ENCODE data around the gene G6PC3.

G6PC3 gene

DNA sequence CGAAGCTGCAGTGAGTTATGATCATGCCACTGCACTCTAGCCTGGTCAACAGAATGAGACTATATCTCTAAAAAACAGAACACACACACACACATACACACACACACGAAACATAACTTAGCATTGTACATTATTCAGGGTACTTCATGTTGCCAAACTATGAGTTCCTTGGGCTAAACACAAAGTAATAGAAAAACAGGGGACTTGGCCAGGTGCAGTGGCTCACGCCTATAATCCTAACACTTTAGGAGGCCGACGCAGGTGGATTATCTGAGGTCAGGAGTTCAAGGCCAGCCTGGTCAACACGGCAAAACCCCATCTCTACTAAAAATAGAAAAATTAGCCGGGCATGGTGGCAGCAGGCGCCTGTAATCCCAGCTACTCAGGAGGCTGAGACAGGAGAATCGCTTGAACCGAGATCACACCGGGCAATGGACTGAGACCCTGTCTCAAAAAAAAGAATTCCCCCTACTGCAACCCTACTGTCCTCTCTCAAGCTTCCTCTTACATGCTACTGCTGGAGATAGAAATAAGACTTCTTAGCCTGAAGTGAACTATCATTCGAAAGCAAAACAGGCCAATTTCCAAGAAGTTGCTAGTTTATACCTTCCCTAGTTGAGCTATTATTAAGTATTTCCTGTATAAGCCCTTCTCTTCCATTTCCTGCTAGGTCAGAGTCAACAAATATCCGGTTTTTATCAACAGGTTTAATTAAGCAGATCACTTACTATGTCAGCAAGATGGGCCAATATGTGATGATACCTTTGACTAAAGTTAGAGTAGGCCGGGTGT is 11.2 kb upstream of the G6PC3 start:
- DNase-seq (ENCODE audit: low spot score), result no peak

DNA sequence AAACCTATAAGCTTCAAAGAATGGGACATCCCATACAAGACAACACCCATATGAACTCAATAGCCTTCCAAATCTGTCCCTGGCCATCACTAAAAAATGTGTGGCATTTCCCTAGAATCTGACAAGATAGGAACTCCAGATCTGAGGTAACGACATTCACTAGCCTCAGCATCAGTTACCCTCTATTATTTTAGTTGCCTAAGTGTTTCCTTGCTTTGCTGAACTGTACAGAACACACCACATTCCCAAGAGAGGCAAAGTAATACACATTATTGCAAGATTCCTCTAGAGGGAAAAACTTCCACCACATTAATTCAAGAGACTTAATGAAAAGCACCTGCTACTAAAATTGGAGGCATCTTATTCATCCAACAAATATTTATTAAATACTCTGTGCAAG is 9.1 kb upstream of the G6PC3 start:
- no peak for DNase-seq (ENCODE audit: low spot score)

DNA sequence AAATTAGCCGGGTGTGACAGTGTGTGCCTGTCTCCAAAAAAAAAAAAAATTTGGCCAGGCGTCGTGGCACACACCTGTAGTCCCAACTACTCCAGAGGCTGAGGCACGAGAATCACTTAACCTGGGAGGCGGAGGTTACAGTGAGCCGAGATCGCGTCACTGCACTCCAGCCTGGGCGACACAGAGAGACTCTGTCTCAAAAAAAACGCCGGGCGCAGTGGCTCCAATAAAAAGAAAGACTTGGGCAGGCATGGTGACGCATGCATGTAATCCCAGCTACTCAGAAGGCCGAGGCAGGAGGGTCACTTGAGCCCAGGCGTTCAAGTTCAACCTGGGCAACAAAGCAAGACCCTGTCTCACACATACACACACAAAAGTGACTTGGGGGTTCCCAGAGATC is 7.7 kb upstream of the G6PC3 start:
- no peak for DNase-seq (ENCODE audit: low spot score)

DNA sequence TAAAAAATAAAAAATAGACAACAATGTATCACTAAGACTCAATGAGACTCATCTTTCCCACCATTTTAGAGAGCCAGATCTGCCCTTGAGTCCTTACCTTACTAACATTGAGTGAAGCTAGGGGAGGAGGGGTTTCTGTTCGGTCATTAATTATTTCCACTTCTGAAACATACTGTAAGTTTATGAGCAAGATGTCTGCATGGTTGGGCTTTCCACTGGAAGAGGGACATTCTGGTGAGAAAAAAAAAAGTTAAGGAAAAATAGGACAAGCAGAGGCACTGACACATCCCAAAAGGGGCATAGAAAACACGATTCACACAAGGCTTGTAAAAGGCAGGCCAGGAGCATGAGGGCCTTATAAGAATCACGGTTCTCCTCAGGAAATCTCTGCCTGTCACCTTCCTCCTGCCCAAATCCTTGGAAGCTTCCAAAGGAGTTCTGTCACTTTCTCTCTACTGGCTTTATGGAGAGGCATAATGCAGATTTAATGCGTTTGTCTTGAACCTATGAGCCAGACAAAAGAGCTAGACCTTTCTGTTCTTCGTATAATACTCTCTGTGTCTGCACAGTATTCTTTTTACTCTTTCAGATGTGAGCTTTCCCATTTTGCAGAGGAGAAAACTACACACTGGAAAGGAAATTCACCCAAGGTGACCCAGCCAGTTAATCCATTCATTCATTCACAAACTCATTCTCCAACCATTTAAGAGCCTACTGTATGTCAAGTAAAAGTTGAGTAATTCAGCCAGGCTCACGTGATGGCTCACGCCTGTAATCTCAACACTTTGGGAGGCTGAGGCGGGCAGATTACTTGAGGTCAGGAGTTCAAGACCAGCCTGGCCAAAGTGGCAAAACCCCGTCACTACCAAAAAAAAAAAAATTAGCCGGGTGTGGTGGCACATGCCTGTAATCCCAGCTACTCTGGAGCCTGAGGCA is 6.6 kb upstream of the G6PC3 start:
- no peak for DNase-seq (ENCODE audit: low spot score)

DNA sequence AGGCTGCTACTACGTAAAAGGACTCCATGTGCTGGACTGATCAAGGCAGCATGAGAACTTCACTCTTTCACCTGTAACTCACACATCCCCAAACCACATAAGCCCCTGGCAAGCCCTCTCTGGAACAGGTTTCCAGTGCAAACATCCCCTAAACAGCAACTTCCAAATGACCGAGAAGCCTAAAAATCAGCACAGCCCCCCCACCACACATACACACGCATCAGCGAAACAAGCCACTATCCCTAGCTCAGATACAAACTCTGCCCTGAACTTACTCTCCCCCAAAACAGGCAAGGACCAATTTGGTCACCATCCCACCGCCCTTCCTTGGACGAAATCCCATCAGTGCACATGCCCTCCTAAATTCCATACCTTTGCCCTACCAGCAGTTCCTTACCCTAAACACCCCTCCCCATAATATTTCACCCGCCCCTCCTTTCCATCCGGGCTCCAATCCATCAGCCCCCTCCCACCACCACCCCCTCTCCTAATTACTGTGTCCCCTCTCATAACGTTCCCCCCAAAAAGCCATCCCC is 4.8 kb upstream of the G6PC3 start:
- DNase-seq (ENCODE audit: low spot score), result no peak

DNA sequence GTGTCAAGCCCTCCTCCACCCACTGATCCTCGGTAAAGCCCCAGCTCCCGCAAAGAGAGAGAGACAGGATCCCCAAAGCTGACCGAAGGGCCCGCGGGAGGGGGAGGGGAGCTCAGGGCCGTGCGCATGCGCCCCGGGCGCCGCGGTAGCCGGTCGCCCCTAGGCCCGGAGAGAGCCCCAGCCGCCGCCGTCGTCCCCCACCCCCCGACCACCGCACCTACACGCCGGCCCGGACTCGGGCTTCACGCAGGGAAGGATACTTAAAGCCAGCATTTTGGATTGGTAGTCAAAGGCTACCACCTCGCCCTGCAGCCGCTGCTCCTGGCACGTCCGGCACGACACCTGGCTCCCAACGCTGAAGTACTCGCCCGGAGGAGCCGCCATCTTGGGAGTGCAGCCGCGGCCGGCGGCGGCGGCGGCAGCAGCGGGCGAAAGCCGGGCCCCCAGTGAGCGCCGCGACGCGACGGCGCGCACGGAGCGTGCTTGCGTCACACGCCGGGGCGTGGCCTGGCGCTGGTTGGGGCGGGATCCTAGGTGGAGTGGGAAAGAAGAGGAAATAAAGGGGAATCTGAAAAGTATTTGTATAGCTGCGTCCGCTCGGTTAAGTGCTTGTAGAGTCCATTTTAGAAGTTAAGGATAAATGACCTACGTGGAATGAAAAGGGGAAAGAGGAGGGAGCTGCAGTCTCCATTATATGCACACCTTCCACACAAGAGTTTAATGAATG is 4.2 kb upstream of the G6PC3 start, which contains the start of gene LSM12:
Gene LSM12 (minus strand): TSS at position 468 of the 727 bp plus-strand sequence. CDS start 84 bp downstream, at position 384.
- peak; percentile 92 for DNase-seq (ENCODE audit: low spot score)

DNA sequence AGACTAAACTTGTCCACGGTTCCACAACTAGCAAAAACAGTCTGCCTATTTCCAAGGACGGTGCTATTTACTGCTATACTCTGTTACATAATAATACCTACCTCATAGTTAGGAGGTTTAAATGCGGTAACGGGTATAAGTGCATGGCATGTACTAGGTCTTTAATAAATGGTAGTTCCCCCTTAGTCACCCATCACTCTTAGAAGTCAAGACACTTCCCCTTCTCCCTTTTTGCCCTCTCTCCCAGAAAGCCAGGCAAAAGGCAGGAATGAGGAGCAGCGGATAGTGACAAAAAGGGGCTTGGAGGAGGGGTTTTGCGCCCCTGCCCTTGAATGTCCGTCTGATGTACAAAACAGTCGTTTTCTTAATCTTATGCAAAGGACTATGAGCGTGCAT is 3.0 kb upstream of the G6PC3 start:
- DNase-seq (ENCODE audit: low spot score), result no peak

DNA sequence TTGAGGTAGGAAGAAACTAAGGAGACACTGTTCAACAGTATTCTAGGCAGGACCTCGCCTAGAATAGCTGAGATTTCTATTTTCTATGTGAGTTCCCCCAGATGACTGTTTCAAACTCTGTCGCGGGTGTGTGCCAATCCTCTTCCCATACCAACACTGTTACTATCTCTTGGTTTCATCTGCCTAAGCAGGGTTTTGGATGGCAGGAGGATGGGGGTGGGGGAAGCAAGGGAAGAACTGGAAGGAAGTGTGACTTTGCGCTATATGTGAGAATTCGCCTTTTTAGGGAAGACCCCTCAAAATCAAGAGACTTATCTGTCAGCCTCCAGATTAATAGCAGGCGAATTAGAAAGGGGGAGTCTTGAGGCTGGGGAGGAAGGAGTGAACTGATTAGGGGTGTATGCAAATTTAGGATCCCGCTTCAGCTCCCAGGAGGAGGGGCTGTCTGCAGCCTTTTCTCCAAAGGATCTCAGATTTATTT is 521 bp upstream of the G6PC3 start:
- peak; percentile 34 for DNase-seq (ENCODE audit: low spot score)

DNA sequence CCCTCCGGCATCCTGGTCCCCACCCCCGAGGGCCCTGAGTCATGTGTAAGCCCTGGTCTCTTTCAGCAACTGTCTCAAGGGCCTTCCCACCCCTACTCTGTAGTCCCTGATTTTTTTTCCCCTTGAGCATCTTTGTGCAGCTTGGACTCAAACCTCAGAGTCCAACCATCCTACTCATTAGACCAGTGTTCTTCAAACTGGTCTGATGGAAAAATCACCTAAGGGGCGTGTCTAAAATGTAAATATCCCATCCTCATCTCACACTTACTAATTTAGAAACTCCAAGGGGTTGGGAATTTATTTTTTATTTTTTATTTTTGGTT is 624 bp downstream of the G6PC3 start:
- DNase-seq (ENCODE audit: low spot score), result no peak

DNA sequence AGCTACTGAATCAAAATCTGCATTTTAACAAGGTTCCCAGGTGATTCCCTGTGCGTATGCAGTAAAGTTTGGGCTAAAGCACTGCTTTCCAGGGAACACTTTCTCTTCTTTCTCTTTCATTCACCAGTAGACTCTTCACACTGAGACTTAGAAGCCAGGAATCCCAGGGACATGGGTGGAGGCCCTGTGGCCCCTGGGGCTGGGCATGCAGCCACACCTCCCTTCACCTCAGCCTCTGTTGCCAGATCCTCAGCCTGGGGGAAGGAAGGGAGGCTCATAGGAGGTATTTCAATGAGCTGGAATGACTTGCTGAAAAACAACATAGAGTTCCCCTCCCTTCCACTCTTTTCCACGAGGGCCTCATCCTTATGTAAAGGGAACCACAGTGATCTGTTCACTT is 1.2 kb downstream of the G6PC3 start:
- no peak for DNase-seq (ENCODE audit: low spot score)

DNA sequence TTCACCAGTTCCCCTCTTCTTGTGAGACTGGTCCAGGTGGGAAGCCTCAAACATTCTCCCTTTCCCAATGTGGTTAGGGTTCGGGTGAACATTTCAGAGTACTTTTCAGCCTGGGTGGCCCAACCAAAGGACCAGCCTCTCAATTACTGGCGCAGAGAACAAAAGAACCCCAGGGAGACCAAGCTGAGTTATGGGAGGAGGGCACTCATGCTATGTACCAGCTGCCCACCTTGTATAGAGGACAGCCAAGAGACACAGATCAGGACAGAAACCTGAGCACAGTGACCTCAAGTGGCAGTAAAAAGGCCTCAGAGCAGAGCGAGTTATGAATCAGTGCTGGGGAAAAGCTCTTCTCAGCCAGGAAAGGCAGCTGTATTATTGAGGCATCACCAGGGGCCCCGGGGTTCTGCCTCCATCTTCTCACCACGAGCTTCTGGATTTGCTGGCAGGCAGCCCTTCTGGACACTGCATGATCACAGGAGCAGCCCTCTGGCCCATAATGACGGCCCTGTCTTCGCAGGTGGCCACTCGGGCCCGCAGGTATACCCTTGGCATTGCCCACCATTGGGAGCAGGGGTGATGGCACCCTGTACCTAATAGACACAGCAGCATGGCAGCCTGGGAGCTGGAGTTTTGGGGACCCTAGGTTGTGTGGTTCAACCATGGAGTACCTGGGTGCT is 3.8 kb downstream of the G6PC3 start:
- DNase-seq (ENCODE audit: low spot score), result no peak

DNA sequence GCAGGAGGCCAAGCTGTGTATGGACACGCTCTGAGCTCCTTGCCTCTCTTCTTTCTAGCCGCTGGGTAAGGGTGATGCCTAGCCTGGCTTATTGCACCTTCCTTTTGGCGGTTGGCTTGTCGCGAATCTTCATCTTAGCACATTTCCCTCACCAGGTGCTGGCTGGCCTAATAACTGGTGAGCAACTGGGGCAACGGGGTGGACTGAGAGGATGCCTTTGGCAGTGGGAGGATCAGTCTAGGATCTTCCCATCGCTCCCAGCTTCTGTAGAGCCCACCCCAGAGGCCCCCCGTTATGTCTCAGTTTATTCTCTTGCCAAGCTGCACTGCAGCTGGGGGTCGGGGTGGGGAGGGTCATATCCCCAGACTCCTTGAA is 4.4 kb downstream of the G6PC3 start:
- DNase-seq (ENCODE audit: low spot score), result no peak

DNA sequence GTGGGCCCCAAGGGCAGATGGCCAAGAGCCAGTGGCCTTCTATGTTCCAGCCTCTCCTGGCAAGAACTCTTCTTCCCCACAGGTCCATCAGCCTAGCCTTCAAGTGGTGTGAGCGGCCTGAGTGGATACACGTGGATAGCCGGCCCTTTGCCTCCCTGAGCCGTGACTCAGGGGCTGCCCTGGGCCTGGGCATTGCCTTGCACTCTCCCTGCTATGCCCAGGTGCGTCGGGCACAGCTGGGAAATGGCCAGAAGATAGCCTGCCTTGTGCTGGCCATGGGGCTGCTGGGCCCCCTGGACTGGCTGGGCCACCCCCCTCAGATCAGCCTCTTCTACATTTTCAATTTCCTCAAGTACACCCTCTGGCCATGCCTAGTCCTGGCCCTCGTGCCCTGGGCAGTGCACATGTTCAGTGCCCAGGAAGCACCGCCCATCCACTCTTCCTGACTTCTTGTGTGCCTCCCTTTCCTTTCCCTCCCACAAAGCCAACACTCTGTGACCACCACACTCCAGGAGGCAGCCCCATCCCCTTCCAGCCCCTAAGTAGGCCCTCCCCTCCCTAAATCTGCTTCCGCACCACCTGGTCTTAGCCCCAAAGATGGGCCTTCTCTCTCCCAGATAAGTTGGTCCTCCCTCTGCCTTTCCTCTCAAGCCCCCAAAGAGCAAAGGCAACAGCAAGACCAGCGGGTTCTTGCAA is 5.2 kb downstream of the G6PC3 start:
- DNase-seq (ENCODE audit: low spot score), result no peak

DNA sequence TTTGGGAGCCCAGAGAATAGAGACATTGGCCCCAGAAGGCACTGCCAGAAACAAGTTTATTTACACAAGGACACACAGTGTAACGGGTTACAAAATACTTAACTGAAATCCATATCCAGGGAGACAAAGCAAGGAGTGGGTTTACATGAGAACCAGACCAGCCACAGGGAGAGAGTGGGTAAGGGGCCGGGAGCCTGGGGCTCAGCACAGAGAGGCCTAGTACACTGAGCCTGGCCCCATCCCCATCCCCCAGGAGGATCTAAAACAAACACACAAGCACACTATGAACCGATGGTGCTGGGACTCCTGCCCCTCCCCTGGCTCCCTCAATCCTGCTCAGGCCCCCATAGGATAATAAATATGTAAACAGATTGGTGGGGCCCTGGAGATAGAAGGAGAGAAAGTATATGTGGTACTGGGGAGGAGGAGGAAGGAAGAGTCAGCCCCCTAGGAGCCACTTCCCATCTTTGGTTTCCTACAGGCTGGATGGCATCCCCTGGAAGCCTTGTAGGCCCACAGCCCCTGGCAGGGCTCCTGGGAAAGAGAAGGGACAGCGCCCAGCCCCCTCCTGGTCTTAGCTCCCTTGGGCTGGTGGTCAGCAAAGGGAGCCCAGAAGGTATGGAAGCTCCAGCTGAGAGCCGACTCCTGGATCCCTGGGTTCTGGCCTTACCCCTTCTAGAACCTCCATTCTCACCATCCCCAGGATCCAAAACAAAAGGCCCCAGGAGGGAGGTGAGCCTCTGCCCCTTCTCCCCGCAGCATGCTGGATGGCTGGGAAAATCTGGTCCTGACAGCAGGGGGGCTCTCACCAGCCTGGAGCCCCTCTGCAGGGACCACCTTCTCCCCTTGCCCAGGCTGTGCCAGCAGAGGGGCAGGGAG is 6.4 kb downstream of the G6PC3 start:
- DNase-seq (ENCODE audit: low spot score), result no peak

DNA sequence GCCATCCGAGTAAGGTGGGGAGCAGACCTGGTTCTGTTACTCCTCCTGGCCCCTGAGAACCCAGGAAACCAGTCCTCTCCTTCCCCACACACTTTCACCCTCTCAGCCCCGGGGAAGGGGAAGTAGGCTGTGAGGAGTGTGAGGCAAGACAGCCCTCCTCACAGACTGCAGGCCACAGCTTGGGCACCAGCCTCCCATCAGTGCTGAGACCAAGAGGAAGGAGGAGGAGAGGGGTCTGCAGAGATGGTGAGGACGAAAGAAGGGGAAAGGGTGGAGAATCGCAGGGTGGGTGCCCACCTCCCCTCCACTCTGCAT is 7.0 kb downstream of the G6PC3 start:
- DNase-seq (ENCODE audit: low spot score), result no peak

DNA sequence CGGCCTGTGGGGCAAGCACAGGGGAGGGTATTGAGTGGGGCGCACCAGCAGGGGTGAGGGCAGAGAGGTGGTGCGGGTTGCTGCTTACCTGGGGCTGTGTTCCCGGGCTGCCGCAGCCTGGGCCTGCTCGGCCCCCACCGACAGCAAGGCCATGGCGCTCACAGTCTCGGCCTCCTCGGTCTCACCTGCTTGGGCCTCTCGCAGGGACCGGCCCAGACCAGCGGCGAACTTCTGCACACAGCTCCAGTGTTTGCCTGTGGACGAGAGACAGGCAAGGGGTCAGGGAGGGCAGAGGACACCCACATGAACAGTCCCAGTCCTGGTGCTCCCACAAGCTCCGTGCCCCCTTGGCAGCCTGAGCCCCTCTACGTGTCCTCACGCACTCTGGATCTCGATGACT is 7.9 kb downstream of the G6PC3 start:
- DNase-seq (ENCODE audit: low spot score), result no peak

DNA sequence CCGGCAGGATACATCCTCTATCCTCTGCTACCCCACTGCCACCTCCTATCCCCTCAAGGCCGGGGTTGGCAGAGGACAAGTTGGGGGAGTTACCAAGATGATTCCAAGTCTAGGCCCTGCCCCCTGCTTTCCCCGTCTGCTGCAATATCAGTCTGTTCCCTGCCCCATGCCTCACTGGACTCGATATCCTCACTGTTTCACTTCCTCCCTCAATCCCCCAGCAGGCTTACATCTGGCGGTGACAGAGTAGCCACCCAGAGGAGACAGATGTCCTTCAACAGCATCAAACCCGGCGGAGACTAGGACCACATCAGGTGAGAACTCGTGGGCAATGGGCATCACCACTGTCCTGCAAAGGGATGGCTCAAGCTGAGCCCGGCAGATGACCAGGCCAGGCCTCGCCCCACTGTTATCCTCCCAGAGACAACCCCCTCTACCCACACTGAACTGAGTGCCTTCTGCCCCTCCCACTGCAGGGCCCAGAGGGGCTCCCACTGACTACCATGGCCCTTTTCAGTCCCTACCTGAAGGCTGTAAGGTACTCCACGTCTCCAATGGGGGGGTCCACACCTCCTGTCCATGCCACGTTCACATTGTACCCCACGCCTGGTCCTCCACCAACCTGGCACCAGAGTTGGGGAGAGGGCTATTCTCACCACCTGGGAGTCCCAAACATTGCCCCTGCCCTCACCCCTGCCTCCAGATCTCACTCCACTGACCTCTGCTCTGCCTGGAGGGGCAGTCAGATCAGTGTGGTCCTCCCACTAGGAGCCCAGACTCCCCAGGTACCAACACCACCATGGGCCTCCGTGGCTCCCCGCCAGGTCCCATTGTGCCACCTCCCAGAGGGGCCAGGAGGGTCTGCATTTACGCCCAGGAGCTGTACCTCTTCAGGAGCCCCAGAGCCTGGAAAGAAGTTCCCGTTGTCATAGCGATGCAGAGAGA is 9.6 kb downstream of the G6PC3 start:
- DNase-seq (ENCODE audit: low spot score), result no peak

DNA sequence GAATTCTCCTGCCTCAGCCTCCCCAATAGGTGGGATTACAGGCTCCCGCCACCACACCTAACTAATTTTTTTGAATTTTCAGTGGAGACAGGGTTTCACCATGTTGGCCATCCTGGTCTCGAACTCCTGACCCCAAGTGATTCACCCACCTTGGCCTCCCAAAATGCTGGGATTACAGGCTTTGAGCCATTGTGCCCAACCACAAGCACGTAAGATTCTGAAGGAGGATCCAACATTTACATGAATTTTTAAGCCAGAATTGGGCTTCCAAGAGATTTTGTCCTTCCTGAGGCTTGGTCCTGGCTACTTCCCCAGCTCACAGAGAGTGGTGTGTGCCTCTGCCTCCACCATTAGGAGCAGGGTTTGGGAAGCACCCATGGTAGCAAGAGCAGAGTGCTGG is 11.1 kb downstream of the G6PC3 start:
- DNase-seq (ENCODE audit: low spot score), result no peak
